Esophagus squamous epithelium (tissue), 5 donors: ENCODE data around the gene CHFR. TPM values are rescaled to one million over a fixed set of nuclear protein-coding genes. Genes with fewer than 3 reads are reported as not detected.

ENCODE experiments used
- DNase-seq: peaks from one replicate; lab custom pipeline; 2025; lab: John Stamatoyannopoulos, UW
- H3K27ac ChIP-seq, 4 donors: fragments of 200-600 bp; sonication (generic); one replicate each; pipeline ENCODE4 v1.5.1; 2016 to 2019; ENCODE audit warnings: mild to moderate bottlenecking in 1 of 4
- H3K27me3 ChIP-seq, 4 donors: fragments of 200-600 bp; sonication (generic); 1 replicate in 3 of 4; 2 replicates in 1 of 4; pipeline versions ENCODE4 v1.5.1 to v1.6.0; 2017 to 2021; ENCODE audit warnings: antibody characterized with exemption in 1 of 4
- H3K36me3 ChIP-seq, 3 donors: fragments of 200-600 bp; sonication (generic); one replicate each; pipeline ENCODE4 v1.5.1; 2016 to 2019
- H3K4me1 ChIP-seq, 3 donors: fragments of 200-600 bp; sonication (generic); one replicate each; pipeline ENCODE4 v1.5.1; 2017 to 2019
- H3K4me3 ChIP-seq, 4 donors: fragments of 200-600 bp; sonication (generic); 1 replicate in 3 of 4; 2 replicates in 1 of 4; pipeline ENCODE4 v1.5.1; 2016 to 2019; ENCODE audit warnings: mild to moderate bottlenecking in 2 of 4, moderate library complexity in 1 of 4
- H3K9me3 ChIP-seq, 3 donors: fragments of 200-600 bp; sonication (generic); one replicate each; pipeline ENCODE4 v1.5.1; 2016 to 2019
- CTCF ChIP-seq, 6 experiments: fragments of 450-650 bp in 4 of 6; fragments of 200-600 bp in 2 of 6; sonication (generic) in 2 of 6; IDR thresholded peaks; one replicate each; pipeline ENCODE4 v1.5.1; 2016 to 2019; ENCODE audit warnings: antibody characterized with exemption in 6 of 6, mild to moderate bottlenecking in 4 of 6, moderate library complexity in 4 of 6
- POLR2A ChIP-seq, 4 donors: fragments of 450-650 bp; IDR thresholded peaks; one replicate each; pipeline ENCODE4 v1.6.1; 2017; ENCODE audit warnings: antibody characterized with exemption in 4 of 4, mild to moderate bottlenecking in 4 of 4, moderate library complexity in 3 of 4
- WGBS, 2 donors: methylation state at CpG; one replicate each; pipeline ENCODE4 v1.1.5; 2018; 5-methylcytosine and 5-hydroxymethylcytosine counted together
- intact Hi-C: fragments of 100-400 bp; cut with DNase I; formaldehyde crosslinking; loops from one replicate; pipeline ENCODE4 v1.15.0; 2022
- total RNA-seq, 4 donors: library from RNA; depleted of rRNA; stranded (reverse); fragments of >200 nt; gene quantifications; one replicate each; pipeline ENCODE4 v1.1.0, GENCODE V29; 2016
- donor health status: DM: yes; HTN: yes; CAD: no.

CHFR gene
- total RNA-seq, 4 donors from 2014 or later: 19.0 to 37.9 (median 35.8) TPM

- Histone ChIP-seq H3K4me3 (peak overlapping the region in 3 of 4 donors; percentile 9 to 46 (median 16)), H3K9me3 (peaks cover 0 to 44% (median 20%) of the 10 kb centered on the region in 3 donors), H3K4me1 (peaks cover 0 to 22% (median 6%) of the 10 kb centered on the region in 3 donors), H3K36me3 (no peaks in the 10 kb centered on the region), H3K27me3 (peaks cover 0 to 25% (median 0%) of the 10 kb centered on the region in 4 donors), H3K27ac (no peak overlapping the region)
- TF ChIP-seq CTCF (IDR thresholded peaks at IDR 0.05) (peak; percentile 30 to 79 (median 72)), POLR2A (IDR thresholded peaks at IDR 0.05) (no peak)
- no peak for DNase-seq
- intact Hi-C loops: no loop called here
- 22 to 37% methylated on average over 9 to 19 of the region's 30 CpGs for WGBS, 2 donors
Observed at GRCh38 chr12:132904718-132905328, 17.4 kb upstream of the CHFR start.

GRCh38 chr12:132899033-132899432, 11.6 kb upstream of the CHFR start:
- 77 to 83% methylated on average over 5 of the region's 5 CpGs for WGBS, 2 donors
- DNase-seq: no peak
- Histone ChIP-seq H3K27ac (no peak overlapping the region), H3K9me3 (peaks cover 0 to 38% (median 7%) of the 10 kb centered on the region in 3 donors), H3K4me3 (no peak overlapping the region), H3K36me3 (no peaks in the 10 kb centered on the region), H3K27me3 (no peaks in the 10 kb centered on the region), H3K4me1 (no peaks in the 10 kb centered on the region)
- TF ChIP-seq CTCF (IDR thresholded peaks at IDR 0.05): no peak
- TF ChIP-seq POLR2A (IDR thresholded peaks at IDR 0.05): no peak
- intact Hi-C loops: no loop called here

- Histone ChIP-seq H3K9me3 (no peaks in the 10 kb centered on the region), H3K4me1 (peaks cover 0 to 24% (median 5%) of the 10 kb centered on the region in 3 donors), H3K27ac (peak overlapping the region in 1 of 4 donors; percentile 99), H3K4me3 (no peak overlapping the region), H3K27me3 (no peaks in the 10 kb centered on the region), H3K36me3 (peaks cover 0 to 19% (median 0%) of the 10 kb centered on the region in 3 donors)
- intact Hi-C loops: no loop called here
- 70 to 86% methylated on average over 4 to 6 of the region's 6 CpGs for WGBS, 2 donors
- TF ChIP-seq POLR2A (IDR thresholded peaks at IDR 0.05) (no peak), CTCF (IDR thresholded peaks at IDR 0.05) (no peak)
- DNase-seq: no peak
Observed at GRCh38 chr12:132888852-132889251, 1.4 kb upstream of the CHFR start.

GRCh38 chr12:132886529-132887477, 602 bp downstream of the CHFR start:
- Histone ChIP-seq H3K27ac (peak overlapping the region; percentile 90 to 99 (median 96)), H3K4me3 (peak overlapping the region; percentile 82 to 92 (median 89)), H3K27me3 (no peaks in the 10 kb centered on the region), H3K36me3 (peaks cover 0 to 37% (median 0%) of the 10 kb centered on the region in 3 donors), H3K4me1 (peaks cover 0 to 24% (median 5%) of the 10 kb centered on the region in 3 donors), H3K9me3 (no peaks in the 10 kb centered on the region)
- 24 to 36% methylated on average over 18 to 19 of the region's 64 CpGs for WGBS, 2 donors
- TF ChIP-seq POLR2A (IDR thresholded peaks at IDR 0.05) (no peak), CTCF (IDR thresholded peaks at IDR 0.05) (no peak)
- intact Hi-C loops: no loop called here
- no peak for DNase-seq
